OCI-LY7 (cell line): ENCODE data around the gene SCN5A. TPM values are rescaled to one million over a fixed set of nuclear protein-coding genes. Genes with fewer than 3 reads are reported as not detected.

ENCODE experiments used
- BruUV-seq: library from RNA; stranded (reverse); fragments of 400-500 nt; replicated peaks from 2 replicates; lab custom pipeline; 2021; lab: Mats Ljungman, UMichigan
- CTCF ChIA-PET: fragments of 300-600 bp; sonication (Branson Sonifier 250); formaldehyde crosslinking; loops from one replicate; lab custom pipeline; 2022; ENCODE audit warnings: antibody characterized with exemption; ENCODE audit not compliant: unreplicated experiment; lab: Charles Lee
- POLR2A ChIA-PET: fragments of 300-600 bp; sonication (Branson Sonifier 250); formaldehyde crosslinking; loops from one replicate; lab custom pipeline; 2022; ENCODE audit warnings: antibody characterized with exemption; lab: Charles Lee
- DNase-seq: peaks from one replicate; pipeline ENCODE4 v3.0.0-alpha.2; 2015; ENCODE audit warnings: low spot score
- H2AFZ ChIP-seq: fragments of 200-600 bp; sonication (generic), shearing (Covaris generic); 2 replicates; pipeline ENCODE4 v1.6.1; 2014; ENCODE audit warnings: mild to moderate bottlenecking, antibody characterized with exemption, low read length, moderate library complexity
- H3K27ac ChIP-seq: fragments of 200-600 bp; sonication (generic); 2 replicates; pipeline ENCODE4 v1.5.1; 2014; ENCODE audit warnings: mixed run types, low read depth, mild to moderate bottlenecking, moderate library complexity, low read length, inconsistent platforms; ENCODE audit not compliant: poor library complexity, severe bottlenecking
- H3K36me3 ChIP-seq: fragments of 200-600 bp; sonication (generic); 2 replicates; pipeline ENCODE4 v1.6.1; 2014; ENCODE audit warnings: mild to moderate bottlenecking, antibody characterized with exemption, low read length, moderate library complexity, mixed read lengths; ENCODE audit not compliant: insufficient read depth
- H3K4me1 ChIP-seq: fragments of 200-600 bp; sonication (generic); 2 replicates; pipeline ENCODE4 v1.5.1; 2014; ENCODE audit warnings: mild to moderate bottlenecking, low read length; ENCODE audit not compliant: insufficient read depth, poor library complexity, severe bottlenecking
- H3K4me2 ChIP-seq: fragments of 200-600 bp; sonication (generic); 2 replicates; pipeline ENCODE4 v1.6.1; 2014; ENCODE audit warnings: mild to moderate bottlenecking, low read length
- H3K4me3 ChIP-seq: fragments of 200-600 bp; sonication (generic); 2 replicates; pipeline ENCODE4 v1.5.1; 2014; ENCODE audit warnings: mild to moderate bottlenecking, low read depth, low read length; ENCODE audit not compliant: poor library complexity, severe bottlenecking
- H3K79me2 ChIP-seq: fragments of 200-600 bp; sonication (generic); 2 replicates; pipeline ENCODE4 v1.6.1; 2016; ENCODE audit warnings: low read depth, mild to moderate bottlenecking, low read length, moderate library complexity, mixed read lengths; ENCODE audit not compliant: insufficient read depth
- H3K9me2 ChIP-seq: fragments of 200-600 bp; sonication (generic); 2 replicates; pipeline ENCODE4 v1.6.1; 2016; ENCODE audit warnings: mild to moderate bottlenecking, low read length, mixed read lengths; ENCODE audit not compliant: insufficient read depth
- H3K9me3 ChIP-seq: fragments of 200-600 bp; sonication (generic); 2 replicates; pipeline ENCODE4 v1.6.1; 2014; ENCODE audit warnings: mild to moderate bottlenecking, mixed run types, low read length, mixed read lengths
- H4K20me1 ChIP-seq: fragments of 200-600 bp; sonication (generic); 2 replicates; pipeline ENCODE4 v1.6.1; 2014; ENCODE audit warnings: mild to moderate bottlenecking, antibody characterized with exemption, low read length, moderate library complexity, mixed read lengths; ENCODE audit not compliant: insufficient read depth
- EZH2phosphoT487 ChIP-seq: fragments of 200-600 bp; sonication (generic); IDR thresholded peaks from 2 replicates; pipeline ENCODE4 v1.6.1; 2018; ENCODE audit warnings: low read depth, borderline replicate concordance, mild to moderate bottlenecking, mixed run types, antibody characterized with exemption, low read length, moderate library complexity, mixed read lengths
- intact Hi-C: fragments of 100-400 bp; cut with micrococcal nuclease; formaldehyde crosslinking; loops from one replicate; pipeline ENCODE4 v1.10.0; 2022; ENCODE audit not compliant: unreplicated experiment
- total RNA-seq, 2 experiments: library from RNA; depleted of rRNA in 1 of 2; stranded (reverse); fragments of >200 nt in 1 of 2; shearing (Covaris generic) in 1 of 2; gene quantifications; 2 replicates each; pipeline ENCODE4 v1.2.3, GENCODE V29; 2014 to 2022
- TF ChIP-seq, protein P1 (sequence below): fragments of 200-600 bp; sonication (generic); conservative IDR thresholded peaks from 2 replicates; pipeline ENCODE4 v1.5.1; 2014; ENCODE audit warnings: mild to moderate bottlenecking, antibody characterized with exemption, low read length, moderate library complexity, mixed read lengths

The SCN5A gene
- total RNA-seq, 2 experiments from 2014 or later, result not detected

DNA sequence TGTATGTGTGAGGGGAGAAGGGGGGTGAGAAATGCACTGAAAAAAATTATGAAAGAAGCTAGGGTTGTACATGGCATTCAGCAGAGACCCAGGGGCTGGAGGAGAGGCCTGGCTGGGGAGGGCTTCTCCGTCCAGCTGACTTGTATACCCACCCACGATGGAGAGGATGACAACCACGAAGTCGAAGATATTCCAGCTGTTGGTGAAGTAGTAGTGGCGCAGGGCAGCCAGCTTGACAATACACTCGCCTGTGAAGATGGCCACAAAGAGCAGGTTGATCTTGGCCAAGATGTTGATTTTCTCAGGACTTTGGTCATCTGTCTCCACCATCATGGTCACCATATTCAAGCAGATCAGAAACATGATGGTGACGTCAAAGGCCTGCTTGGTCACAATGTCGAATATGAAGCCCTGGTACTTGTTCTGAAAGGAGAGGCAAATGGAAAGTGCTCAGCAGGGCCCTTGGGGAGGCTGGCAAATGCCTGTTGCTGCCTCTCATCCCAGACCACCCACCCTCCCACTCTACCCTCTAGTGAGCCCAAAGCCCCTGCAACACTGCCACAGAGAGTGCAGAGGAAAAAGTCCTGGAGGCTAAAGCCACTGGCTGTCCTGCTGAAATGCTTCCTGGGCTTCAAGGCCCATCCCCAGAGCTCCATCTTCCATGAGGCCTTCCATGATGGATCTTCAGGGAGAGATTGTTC lies 95.2 kb downstream of the SCN5A start:
- no peak for DNase-seq
- Histone ChIP-seq H3K4me3 (no peak overlapping the region), H3K9me3 (no peaks in the 10 kb centered on the region), H3K27ac (no peak overlapping the region), H3K4me2 (no peak overlapping the region), H3K9me2 (no peaks in the 10 kb centered on the region), H3K4me1 (no peaks in the 10 kb centered on the region), H2AFZ (no peak overlapping the region), H3K36me3 (no peaks in the 10 kb centered on the region), H4K20me1 (no peaks in the 10 kb centered on the region), H3K79me2 (no peaks in the 10 kb centered on the region)
- POLR2A ChIA-PET, result no interaction called here
- CTCF ChIA-PET, result no interaction called here
- TF ChIP-seq, protein P1, sequence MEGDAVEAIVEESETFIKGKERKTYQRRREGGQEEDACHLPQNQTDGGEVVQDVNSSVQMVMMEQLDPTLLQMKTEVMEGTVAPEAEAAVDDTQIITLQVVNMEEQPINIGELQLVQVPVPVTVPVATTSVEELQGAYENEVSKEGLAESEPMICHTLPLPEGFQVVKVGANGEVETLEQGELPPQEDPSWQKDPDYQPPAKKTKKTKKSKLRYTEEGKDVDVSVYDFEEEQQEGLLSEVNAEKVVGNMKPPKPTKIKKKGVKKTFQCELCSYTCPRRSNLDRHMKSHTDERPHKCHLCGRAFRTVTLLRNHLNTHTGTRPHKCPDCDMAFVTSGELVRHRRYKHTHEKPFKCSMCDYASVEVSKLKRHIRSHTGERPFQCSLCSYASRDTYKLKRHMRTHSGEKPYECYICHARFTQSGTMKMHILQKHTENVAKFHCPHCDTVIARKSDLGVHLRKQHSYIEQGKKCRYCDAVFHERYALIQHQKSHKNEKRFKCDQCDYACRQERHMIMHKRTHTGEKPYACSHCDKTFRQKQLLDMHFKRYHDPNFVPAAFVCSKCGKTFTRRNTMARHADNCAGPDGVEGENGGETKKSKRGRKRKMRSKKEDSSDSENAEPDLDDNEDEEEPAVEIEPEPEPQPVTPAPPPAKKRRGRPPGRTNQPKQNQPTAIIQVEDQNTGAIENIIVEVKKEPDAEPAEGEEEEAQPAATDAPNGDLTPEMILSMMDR, result no peak
- TF ChIP-seq EZH2phosphoT487, result no peak
- no TSS peak for BruUV-seq
- intact Hi-C loops, result no loop called here

DNA sequence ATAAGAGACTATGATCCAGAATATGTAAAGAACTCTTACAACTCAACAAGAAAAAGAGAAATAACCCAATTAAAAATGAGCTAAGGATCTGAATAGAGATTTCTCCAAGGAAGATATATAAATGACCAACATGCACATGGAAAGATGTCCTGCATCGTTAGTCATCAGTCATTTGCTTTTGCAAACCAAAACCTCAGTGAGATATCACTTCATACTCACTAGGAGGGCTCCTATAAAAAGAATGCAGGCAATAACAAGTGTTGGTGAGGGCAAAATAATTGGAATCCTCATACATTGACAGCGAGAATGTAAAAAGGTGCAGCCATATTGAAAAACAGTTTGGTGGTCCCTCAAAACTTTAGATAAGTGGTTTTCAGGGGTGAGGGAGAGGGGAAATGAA lies 96.4 kb downstream of the SCN5A start:
- Histone ChIP-seq H4K20me1 (no peaks in the 10 kb centered on the region), H3K79me2 (no peaks in the 10 kb centered on the region), H3K4me3 (no peak overlapping the region), H3K27ac (no peak overlapping the region), H3K4me1 (no peaks in the 10 kb centered on the region), H2AFZ (no peak overlapping the region), H3K9me2 (no peaks in the 10 kb centered on the region), H3K36me3 (no peaks in the 10 kb centered on the region), H3K4me2 (no peak overlapping the region), H3K9me3 (no peaks in the 10 kb centered on the region)
- DNase-seq, result no peak
- POLR2A ChIA-PET, result interaction anchor here (0.6 kb wide), 1 partner anchor 1333 kb away, joined by 3 read pairs; no protein-coding TSS in a partner anchor
- BruUV-seq, result no TSS peak
- TF ChIP-seq, protein P1, result no peak
- TF ChIP-seq EZH2phosphoT487, result no peak
- intact Hi-C loops, result no loop called here
- CTCF ChIA-PET, result no interaction called here

DNA sequence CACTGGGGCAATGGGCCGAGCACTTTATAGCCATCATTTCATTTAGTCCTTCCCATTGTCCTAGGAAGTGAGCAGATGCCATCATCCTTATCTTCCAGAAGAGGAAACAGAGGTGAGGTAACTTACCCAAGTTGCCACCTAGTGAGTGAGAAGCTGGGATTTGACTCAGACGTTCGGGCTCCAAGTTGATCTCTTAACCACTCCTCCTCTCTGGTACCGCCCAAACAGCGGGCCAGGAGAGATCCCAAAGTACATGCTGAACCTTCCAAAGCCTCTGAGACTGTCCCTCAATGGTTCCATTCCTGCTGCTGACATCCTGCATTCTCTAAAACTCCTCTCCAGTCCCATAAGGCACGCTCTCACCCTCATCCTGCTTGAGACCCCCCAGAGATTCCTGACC lies 97.1 kb downstream of the SCN5A start:
- Histone ChIP-seq H3K4me2 (no peak overlapping the region), H2AFZ (no peak overlapping the region), H3K4me3 (no peak overlapping the region), H3K79me2 (no peaks in the 10 kb centered on the region), H3K27ac (no peak overlapping the region), H3K4me1 (no peaks in the 10 kb centered on the region), H3K9me3 (no peaks in the 10 kb centered on the region), H4K20me1 (no peaks in the 10 kb centered on the region), H3K36me3 (no peaks in the 10 kb centered on the region), H3K9me2 (no peaks in the 10 kb centered on the region)
- no TSS peak for BruUV-seq
- ChIA-PET POLR2A (no interaction called here), CTCF (interaction anchor here (1.1 kb wide), 1 partner anchor 15 kb away, joined by 3 read pairs; no protein-coding TSS in a partner anchor)
- no peak for TF ChIP-seq EZH2phosphoT487
- TF ChIP-seq, protein P1, result no peak
- intact Hi-C loops, result no loop called here
- DNase-seq, result no peak
